ENCODE measurements around the gene REX1BD.
"Not testable (repeated sequence)": the region's sequence is repeated elsewhere in the genome, so short reads cannot be mapped to it uniquely, and the experiment has no call there.

Gene REX1BD

GRCh38 chr19:18588611-18589379 lies at the start of gene REX1BD:
TSS of gene REX1BD (plus strand) at chr19:18588798. CDS start at chr19:18588802, 4 bp downstream.
- peak; percentile 92 for DNase-seq

GRCh38 chr19:18539372-18539771 lies 49.2 kb upstream of the REX1BD start:
- no peak for DNase-seq

GRCh38 chr19:18540200-18540599 lies 48.4 kb upstream of the REX1BD start:
- not testable (repeated sequence) for DNase-seq

- no peak for DNase-seq
These were observed 47.2 kb upstream of the REX1BD start for GRCh38 chr19:18541258-18541991.

- no peak for DNase-seq
These were observed 46.3 kb upstream of the REX1BD start for GRCh38 chr19:18541992-18542940.

- DNase-seq: peak; percentile 96
These were observed 45.4 kb upstream of the REX1BD start, which contains the start of gene FKBP8 for GRCh38 chr19:18542941-18543813. TSS of gene FKBP8 (minus strand) at chr19:18543573. CDS start at chr19:18541970, 1,603 bp downstream.

- no peak for DNase-seq
These were observed 44.7 kb upstream of the REX1BD start for GRCh38 chr19:18543814-18544475.

- no peak for DNase-seq
These were observed 37.0 kb upstream of the REX1BD start for GRCh38 chr19:18551631-18552030.

- DNase-seq: peak; percentile 97
These were observed 31.0 kb upstream of the REX1BD start, which contains the start of gene KXD1 for GRCh38 chr19:18557411-18558201. TSS of gene KXD1 (plus strand) at chr19:18557870. CDS start at chr19:18562057, 4,187 bp downstream.

- no peak for DNase-seq
These were observed 30.4 kb upstream of the REX1BD start for GRCh38 chr19:18558202-18558555.

- DNase-seq: no peak
These were observed 30.0 kb upstream of the REX1BD start for GRCh38 chr19:18558604-18559003.

GRCh38 chr19:18559685-18560084 lies 28.9 kb upstream of the REX1BD start:
- no peak for DNase-seq

GRCh38 chr19:18562086-18562485 lies 26.5 kb upstream of the REX1BD start:
- DNase-seq: peak; percentile 68

GRCh38 chr19:18566953-18567352 lies 21.6 kb upstream of the REX1BD start:
- DNase-seq: no peak

GRCh38 chr19:18568367-18568766 lies 20.2 kb upstream of the REX1BD start:
- DNase-seq: no peak

GRCh38 chr19:18571564-18572344 lies 16.8 kb upstream of the REX1BD start, which contains the start of gene UBA52:
TSS of gene UBA52 (plus strand) at chr19:18571857. CDS start at chr19:18573301, 1,444 bp downstream.
- peak; percentile 99 for DNase-seq

GRCh38 chr19:18574691-18575291 lies 13.8 kb upstream of the REX1BD start:
- DNase-seq: no peak

GRCh38 chr19:18576383-18576782 lies 12.2 kb upstream of the REX1BD start:
- DNase-seq: no peak

- DNase-seq: no peak
These were observed 11.2 kb upstream of the REX1BD start for GRCh38 chr19:18577365-18577914.

Data from right hindlimb (tissue), 1 donor.